HEK293T (cell line): ENCODE data around the gene RIMBP2.

Experiments used
- BHLHE40 ChIP-seq: fragments of 450-650 bp; IDR thresholded peaks from 2 replicates; pipeline ENCODE4 v1.6.1; 2016; ENCODE audit warnings: mild to moderate bottlenecking, moderate library complexity, borderline replicate concordance
- FOXA1 ChIP-seq: fragments of 450-650 bp; IDR thresholded peaks from 2 replicates; pipeline ENCODE4 v1.6.1; 2016; ENCODE audit warnings: mild to moderate bottlenecking

- TF ChIP-seq FOXA1 (no peak), BHLHE40 (no peak)
These were observed 123.0 kb downstream of the RIMBP2 start for GRCh38 chr12:130593056-130593455.
